Measurements from ENCODE around the gene PMM2.

DNA sequence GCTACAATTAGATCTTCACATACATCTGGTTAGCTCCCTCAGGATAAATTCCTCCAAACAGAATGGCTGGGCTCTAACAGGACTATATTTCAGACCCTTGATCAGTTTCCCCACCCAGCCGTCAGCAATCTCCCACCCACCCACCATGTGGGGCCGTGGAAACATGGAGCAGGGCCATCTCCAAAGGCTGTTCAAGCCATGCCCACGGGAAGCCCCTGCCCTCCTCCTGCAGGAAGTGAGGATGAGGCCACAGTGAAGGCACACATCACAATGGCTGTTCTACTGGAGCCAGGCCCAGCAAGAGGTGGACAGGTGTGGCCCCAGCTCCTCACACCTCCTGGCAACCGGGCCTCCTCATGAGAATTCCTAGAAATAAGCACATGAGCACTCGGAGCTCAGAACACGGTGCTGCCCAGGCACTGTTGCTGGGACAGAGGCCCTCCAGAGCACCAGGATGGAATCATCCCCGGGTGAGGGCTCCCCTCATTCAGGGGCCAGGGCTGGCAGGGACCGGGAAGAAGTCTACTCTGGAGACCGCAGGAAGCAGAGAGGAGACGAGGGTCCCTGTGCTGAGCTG is 84.5 kb downstream of the PMM2 start, which contains the start of gene LITAFD:
- TF ChIP-seq ZNF394 (tag by site-specific recombination; IDR thresholded peaks at IDR 0.05; ENCODE audit: borderline replicate concordance): no peak
- TF ChIP-seq, protein P1, sequence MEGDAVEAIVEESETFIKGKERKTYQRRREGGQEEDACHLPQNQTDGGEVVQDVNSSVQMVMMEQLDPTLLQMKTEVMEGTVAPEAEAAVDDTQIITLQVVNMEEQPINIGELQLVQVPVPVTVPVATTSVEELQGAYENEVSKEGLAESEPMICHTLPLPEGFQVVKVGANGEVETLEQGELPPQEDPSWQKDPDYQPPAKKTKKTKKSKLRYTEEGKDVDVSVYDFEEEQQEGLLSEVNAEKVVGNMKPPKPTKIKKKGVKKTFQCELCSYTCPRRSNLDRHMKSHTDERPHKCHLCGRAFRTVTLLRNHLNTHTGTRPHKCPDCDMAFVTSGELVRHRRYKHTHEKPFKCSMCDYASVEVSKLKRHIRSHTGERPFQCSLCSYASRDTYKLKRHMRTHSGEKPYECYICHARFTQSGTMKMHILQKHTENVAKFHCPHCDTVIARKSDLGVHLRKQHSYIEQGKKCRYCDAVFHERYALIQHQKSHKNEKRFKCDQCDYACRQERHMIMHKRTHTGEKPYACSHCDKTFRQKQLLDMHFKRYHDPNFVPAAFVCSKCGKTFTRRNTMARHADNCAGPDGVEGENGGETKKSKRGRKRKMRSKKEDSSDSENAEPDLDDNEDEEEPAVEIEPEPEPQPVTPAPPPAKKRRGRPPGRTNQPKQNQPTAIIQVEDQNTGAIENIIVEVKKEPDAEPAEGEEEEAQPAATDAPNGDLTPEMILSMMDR (tag by site-specific recombination; IDR thresholded peaks at IDR 0.05): no peak
- TF ChIP-seq, protein P2, sequence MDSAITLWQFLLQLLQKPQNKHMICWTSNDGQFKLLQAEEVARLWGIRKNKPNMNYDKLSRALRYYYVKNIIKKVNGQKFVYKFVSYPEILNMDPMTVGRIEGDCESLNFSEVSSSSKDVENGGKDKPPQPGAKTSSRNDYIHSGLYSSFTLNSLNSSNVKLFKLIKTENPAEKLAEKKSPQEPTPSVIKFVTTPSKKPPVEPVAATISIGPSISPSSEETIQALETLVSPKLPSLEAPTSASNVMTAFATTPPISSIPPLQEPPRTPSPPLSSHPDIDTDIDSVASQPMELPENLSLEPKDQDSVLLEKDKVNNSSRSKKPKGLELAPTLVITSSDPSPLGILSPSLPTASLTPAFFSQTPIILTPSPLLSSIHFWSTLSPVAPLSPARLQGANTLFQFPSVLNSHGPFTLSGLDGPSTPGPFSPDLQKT (IDR thresholded peaks at IDR 0.05; ENCODE audit: borderline replicate concordance, low read depth, low read length): no peak
- TF ChIP-seq ZEB2 (tag by site-specific recombination; IDR thresholded peaks at IDR 0.05): no peak
- TF ChIP-seq ZNF274 (IDR thresholded peaks at IDR 0.05; ENCODE audit: low read length): no peak
- TF ChIP-seq ZNF274 (tag by site-specific recombination; IDR thresholded peaks at IDR 0.05; ENCODE audit: borderline replicate concordance): no peak
